Stimulated activated naive CD4-positive, alpha-beta T cell (primary cell): ENCODE measurements around the gene ZNF618.

Experiments used
- DNase-seq, 6 experiments: peaks; one replicate each; lab custom pipeline; 2025; lab: John Stamatoyannopoulos, UW

Gene ZNF618

DNA sequence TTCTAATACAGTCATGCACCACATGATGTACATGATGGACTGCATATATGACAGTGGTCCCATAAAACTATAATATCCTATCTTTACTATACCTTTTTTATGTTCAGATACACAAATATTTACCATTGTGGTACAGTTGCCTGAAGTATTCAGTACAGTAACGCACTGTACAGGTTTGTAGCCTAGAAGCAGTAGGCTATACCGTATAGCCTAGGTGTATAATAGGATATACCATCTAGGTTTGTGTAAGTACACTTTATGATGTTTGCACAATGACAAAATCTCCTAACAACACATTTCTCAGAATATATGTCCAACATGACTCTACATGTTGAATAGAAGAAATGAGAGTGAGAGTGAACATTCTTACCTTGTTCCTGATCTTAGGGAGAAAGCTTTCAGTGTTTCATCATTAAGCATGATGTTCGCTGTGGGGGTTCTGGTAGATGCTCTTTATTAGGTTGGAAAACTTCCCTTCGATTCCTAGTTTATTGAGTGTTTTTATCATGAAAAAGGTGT, 170.2 kb downstream of the ZNF618 start:
- no peak for DNase-seq

- no peak for DNase-seq
Measured at GRCh38 chr9:114046875-114047274, 170.8 kb downstream of the ZNF618 start.

- no peak for DNase-seq
Measured at GRCh38 chr9:114047717-114048116, 171.6 kb downstream of the ZNF618 start.

- DNase-seq: no peak
Measured at GRCh38 chr9:114048533-114049415, 172.7 kb downstream of the ZNF618 start.

DNA sequence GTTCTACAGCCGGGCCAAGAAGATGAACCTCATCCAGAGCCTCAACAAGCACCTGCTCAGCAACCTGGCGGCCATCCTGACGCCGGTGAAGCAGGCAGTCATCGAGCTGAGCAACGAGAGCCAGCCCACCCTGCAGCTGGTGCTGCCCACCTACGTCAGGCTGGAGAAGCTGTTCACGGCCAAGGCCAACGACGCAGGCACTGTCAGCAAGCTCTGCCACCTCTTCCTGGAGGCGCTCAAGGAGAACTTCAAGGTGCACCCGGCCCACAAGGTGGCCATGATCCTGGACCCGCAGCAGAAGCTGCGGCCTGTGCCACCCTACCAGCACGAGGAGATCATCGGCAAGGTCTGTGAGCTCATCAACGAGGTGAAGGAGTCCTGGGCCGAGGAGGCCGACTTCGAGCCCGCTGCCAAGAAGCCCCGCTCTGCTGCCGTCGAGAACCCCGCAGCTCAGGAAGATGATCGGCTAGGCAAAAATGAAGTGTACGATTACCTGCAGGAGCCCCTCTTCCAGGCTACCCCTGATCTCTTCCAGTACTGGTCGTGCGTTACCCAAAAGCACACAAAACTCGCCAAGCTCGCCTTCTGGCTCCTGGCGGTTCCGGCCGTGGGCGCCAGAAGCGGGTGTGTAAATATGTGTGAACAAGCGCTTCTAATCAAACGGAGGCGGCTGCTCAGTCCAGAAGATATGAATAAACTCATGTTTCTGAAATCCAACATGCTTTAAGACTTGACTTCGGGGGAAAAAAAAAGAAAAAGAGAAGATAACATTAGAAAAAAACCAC, 173.5 kb downstream of the ZNF618 start:
- no peak for DNase-seq

GRCh38 chr9:114050226-114050568, 174.1 kb downstream of the ZNF618 start:
- no peak for DNase-seq

GRCh38 chr9:114050646-114051045, 174.5 kb downstream of the ZNF618 start:
- DNase-seq: no peak

DNA sequence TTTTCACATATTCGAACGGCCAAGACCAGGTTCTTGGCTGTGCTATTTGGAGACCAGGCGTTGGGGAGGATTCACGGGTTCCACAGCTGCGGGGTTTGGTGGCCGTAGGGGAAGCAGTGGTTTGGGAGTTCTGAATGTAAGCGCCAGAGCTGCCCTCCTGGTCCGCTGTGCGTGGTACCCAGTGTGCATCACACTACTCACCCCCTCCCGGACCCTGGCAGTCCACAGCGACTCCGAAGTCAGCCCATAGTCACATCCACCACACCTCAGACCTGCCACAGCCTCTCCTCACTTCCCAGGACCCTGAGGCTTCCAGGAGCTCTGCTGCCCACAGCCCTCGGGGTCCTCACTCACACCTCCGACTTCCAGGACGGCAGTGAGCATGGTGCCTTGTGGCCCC, 175.2 kb downstream of the ZNF618 start:
- no peak for DNase-seq

DNA sequence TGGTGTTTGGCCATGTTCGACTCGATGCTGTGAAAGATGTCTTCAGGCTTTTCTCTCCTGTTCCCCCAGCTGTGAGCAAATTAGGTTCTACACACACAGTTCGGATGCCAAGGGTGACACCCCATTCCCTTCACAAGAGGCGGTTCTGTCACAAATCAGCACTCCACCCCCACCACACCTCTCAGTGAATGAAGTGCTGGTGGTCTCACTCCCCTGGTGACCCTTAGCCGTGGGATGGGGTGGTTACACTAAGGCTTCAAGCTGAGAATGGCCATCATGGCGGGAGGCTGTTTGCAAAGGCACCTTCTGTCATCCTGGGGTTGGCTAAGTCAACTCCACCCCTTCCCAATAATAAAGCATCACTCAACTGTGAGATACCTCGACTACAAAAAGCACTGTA, 175.6 kb downstream of the ZNF618 start:
- no peak for DNase-seq

DNA sequence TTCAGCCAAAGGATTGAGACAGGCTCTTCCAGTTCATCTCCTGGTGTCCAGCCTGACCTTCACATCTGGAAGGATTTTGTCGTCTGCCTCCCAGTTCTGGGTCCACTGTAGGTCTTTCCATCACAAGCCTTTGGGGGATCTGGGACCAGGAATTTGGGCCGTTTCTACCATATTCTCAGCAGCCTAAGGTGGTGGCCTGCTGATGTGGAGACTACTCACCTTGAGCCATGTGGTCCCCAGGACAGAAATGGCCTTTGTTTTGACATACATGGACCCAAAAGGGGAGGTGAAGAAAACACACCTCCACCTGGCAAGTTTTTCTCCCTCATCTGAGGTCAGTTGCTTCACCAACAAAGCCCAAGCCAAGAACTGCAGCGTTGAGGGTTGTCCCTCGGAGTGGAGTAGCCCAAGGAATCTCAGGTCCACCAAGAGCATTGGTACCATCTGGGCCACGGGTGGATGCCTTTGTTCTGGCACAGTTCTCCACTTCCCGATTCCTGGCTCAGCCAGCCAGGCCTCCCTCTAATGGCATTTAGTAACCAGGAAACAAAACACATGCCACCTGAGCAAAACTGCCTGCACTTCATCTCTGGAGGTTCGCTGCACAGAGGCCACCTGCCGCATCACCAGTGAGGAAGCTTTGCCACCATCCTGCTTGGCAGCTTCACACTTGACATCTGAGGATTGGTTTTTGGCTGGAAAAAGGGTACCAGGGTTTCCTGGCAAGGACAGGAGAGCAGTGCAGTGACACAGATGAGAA, 177.3 kb downstream of the ZNF618 start:
- DNase-seq: no peak

- no peak for DNase-seq
Measured at GRCh38 chr9:114054191-114054690, 178.1 kb downstream of the ZNF618 start.

- DNase-seq: no peak
Measured at GRCh38 chr9:114055061-114055460, 179.0 kb downstream of the ZNF618 start.

DNA sequence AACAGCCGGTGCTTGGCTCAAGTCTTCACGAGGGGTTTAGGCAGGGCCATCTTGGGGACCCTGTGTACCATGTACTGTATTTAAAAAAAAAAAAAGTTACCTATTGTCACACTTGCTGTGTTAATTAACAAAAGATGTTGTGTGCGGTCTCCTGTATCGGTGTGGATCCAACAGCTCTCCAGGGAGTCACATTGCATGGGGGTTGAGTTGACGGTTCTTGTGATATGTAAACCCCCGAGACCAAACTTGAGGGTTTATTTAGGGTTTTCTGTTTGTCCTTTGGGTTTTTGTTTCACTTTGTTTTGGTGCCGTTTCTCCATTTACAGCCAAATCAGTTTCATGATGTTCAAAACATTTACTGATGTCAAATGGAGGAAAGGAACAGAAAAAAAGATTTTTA, 179.8 kb downstream of the ZNF618 start:
- DNase-seq: no peak

DNA sequence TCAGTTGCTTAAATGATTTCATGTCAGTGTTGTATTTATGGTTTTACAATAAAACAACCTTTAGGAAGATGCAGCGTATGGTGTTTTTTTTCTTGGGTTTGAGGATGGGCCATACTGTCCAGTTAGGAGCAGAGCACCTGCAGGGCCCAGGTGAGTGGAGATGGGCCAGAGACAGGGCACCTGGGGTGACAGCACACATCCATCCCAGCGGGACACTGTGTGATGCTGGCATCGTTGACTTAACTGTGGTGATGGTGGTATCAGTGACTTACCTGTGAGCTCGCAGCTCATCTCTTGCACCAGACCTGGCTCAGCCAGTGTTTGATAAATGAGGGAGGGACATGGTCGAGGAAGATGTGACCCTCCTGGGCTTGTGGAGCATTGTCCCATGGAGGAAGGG, 180.4 kb downstream of the ZNF618 start:
- no peak for DNase-seq

- no peak for DNase-seq
Measured at GRCh38 chr9:114057161-114057885, 181.2 kb downstream of the ZNF618 start.

GRCh38 chr9:114058688-114059046, 182.6 kb downstream of the ZNF618 start:
- no peak for DNase-seq

DNA sequence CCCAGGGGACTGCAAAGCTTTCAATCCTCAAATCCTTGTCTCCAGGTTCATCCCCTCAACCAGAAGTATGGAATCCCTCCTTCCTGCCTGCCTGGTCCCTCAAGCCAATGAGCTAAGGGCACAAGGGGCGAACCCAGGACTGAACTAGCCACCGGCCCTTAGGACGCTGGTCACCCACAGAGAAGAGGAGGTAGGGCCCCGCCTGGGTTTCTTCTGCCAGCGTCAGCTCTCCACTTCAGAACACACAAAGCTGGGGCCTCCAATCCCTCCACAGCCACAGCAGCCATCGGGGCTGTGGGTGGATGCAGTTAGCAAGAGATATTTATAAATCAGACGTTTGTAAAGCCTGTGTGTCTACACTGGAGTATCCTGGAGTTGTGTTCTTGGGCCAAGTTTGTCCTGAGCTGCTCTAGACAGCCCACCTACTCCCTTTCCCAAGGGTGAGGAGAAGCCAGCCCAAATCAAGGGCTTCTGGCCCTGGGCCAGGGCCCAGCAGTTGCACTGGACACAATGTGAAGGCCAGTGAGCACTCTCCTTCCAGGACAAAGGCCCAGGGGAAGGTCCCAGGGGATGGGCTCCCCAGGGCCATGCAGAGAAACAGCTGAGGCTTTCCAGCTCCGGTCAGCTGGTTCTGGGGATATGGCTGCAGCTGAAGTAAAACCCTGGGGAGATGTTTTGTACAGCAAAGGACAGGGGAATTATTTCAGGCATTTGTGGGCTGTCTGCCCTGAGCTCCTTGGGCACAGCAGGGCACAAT, 183.1 kb downstream of the ZNF618 start:
- no peak for DNase-seq

DNA sequence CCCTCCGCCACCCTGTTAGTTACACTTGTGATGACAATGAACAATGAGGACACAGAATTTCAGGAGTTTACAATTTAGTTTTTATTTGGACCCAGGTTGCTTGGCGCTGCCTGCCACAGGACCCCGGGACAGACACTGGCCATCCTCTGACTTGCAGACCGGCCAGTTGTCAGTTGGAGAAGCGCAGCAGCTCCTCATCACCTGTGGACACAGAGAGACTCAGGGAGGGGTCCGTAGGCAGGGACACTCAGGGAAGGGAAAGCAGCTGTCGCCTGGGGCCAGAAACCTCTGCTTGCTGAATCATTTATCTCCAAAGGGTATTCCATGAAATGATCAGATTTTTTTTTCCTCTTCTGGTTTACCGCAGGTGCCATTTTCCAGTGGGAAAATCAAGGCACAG, 184.0 kb downstream of the ZNF618 start:
- no peak for DNase-seq

- no peak for DNase-seq
Measured at GRCh38 chr9:114060711-114061110, 184.6 kb downstream of the ZNF618 start.

DNA sequence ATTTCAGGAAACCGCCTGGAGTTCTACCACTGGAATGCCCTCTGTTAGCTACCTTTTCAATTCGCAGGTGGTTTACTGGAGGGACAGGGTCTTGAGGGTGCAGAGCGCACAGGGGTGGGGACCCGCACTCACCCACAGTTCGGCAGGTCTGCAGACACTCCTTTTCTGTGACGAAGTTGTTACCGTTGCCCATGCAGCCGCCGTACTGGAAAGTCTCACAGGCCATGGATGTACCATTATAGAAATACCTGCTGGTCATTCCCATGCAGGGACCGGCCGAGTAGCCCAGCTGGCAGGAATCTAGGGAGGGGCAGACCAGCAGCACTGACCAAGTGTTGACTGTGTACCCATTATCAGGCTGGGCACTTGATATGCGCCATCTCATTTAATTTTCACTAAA, 185.2 kb downstream of the ZNF618 start:
- DNase-seq: no peak
